GM19438 (cell line): ENCODE measurements around the gene CACNA1E.
A peak's percentile ranks its signal among the peaks of the same experiment; 100 is the strongest.

Source experiments
- ATAC-seq: cut with Tn5 transposase; IDR thresholded peaks from one replicate; pipeline ENCODE4 v1.9.1; 2021; ENCODE audit warnings: low read depth; ENCODE audit not compliant: unreplicated experiment

CACNA1E gene

DNA sequence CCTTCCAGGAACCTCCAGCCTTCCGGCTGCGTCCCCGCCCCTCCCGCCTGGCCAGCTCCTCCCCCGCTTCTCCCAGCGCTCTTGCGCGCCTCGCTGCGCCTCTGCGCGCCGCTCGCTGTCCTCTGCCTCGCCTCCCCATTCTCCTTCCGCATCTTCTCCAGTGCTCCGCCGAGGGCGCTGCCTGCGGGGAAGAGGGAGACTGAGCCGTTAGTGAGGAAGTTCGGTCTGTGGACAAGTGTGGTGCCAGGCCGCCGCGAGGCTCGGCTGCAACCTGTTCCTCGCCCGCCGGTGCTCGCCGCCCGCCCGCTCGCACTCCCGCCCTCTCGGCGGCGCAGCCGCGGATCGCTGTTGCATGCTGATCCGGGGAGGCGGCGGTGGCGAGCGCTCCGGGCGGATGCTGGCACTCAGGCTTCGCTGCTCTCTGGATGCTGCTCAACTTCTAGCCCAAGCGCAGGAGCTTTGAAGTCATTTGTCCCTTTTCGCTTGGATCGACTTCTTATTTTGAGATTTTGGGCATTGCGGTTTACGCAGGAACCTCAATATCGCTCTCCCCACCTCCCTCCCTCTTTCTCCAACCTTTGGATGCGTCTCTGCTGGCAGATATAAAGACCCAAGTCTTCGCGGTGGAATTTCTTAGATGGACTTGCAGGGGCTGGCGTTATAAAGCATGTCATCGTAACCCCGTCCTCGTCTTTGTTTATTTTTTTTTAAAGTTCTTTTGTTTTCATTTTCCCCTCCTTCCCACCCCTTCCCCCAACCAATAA lies 614 bp upstream of the CACNA1E start:
- peak; percentile 34 for ATAC-seq

DNA sequence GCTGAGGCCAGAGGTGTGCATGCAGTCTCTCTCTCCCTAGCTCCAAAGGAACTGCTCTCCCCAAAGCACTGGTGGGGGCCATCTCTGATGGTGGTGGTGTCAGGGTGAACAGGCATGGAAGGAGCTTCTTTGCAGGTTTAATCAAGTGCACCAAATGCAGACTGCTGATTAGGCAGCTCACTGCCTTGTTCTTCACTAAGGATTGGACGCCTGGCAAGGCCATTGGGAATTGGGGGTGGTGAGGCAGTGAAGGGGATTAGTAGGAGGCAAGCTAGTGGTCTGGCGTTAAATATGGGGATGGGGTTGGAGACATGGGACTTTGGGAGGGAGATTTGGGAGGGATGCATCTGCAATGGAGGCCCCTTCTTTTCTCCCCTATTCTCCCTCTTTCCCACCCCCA lies 1.5 kb downstream of the CACNA1E start:
- no peak for ATAC-seq

DNA sequence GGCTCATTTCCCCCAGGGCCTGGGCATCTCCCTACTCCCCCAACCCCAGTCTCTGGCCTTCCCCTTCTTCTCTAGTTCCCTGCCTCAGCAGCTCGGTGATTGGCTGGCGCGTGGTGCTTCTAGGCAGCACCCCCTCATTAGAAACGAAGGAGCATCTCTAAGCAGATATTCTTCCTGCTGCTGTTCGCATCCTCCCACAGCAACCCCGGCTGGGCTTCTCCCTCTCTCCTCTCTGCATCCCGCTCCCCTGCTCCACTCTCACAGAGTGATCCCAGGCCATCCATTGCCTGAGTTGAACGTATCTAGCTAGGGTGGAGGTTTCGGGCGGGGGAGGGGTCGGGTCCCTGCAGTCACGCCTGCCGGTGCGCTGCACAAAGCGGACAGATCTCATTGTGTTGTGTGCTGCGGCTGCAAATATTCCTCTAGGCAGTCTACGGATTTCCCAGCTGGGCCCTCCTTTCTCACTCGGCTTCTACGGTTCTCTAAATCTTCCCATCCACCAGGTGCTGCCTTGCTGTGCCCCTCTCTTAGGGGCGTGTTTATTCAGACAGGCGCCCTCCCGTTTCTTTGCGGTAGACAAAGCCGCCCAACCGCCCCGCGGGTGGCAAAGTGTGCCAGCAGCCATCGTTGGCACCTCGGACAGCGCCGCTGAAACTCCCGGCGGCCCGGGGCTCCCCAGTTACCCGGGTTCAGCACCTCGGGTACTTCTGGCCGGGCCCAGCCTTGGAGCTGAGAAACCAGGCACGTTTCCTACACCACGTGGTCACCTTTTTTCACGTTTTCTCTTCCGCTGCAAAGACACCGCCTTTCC lies 2.2 kb downstream of the CACNA1E start:
- peak; percentile 47 for ATAC-seq

GRCh38 chr1:181486098-181486420 lies 2.7 kb downstream of the CACNA1E start:
- ATAC-seq = peak; percentile 2

DNA sequence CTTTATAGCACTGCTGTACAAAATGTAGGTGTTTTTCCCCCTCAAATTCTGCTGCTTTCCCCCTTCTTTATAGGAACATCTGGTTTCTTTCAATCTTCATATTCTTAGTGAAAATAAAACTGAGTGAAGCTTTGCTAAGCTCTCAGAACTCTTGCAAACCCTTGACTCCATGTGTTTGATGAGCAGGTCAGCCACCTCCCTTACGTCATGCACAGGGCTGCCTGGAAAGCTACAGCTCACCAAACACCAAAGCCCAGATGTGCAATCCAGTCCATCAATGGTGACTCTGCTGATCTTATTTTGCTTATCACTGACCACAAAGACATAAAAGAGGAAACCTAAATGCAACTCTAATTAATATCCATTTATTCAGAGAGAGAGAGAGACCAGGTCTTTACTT lies 5.5 kb downstream of the CACNA1E start:
- ATAC-seq = no peak

GRCh38 chr1:181490276-181490675 lies 7.0 kb downstream of the CACNA1E start:
- ATAC-seq = no peak

- ATAC-seq = no peak
Observed at GRCh38 chr1:181490740-181491712, 7.7 kb downstream of the CACNA1E start.

- no peak for ATAC-seq
Observed at GRCh38 chr1:181493166-181493565, 9.8 kb downstream of the CACNA1E start.

DNA sequence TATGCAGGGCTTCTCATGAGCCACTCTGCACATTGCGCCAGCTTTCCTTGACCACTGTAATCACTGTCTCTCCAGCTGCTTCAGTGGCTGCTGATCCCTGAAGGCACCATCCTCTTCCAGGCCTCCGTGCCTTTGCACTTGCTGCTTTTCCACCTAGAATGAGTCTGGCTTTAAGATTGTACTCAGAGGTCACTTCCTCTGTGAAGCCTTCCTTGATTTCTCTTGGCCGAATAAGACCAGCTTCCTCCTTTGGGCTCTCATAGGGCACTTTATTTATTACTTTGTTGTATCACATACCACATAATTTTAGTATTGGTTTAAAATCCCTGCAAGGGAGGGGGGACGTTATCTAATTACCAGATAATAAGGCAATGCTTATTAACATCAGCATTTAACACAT lies 10.6 kb downstream of the CACNA1E start:
- no peak for ATAC-seq

GRCh38 chr1:181496759-181497158 lies 13.4 kb downstream of the CACNA1E start:
- no peak for ATAC-seq

GRCh38 chr1:181497870-181498269 lies 14.6 kb downstream of the CACNA1E start:
- no peak for ATAC-seq

- no peak for ATAC-seq
Observed at GRCh38 chr1:181499825-181500224, 16.5 kb downstream of the CACNA1E start.

GRCh38 chr1:181500636-181501035 lies 17.3 kb downstream of the CACNA1E start:
- no peak for ATAC-seq

- no peak for ATAC-seq
Observed at GRCh38 chr1:181501612-181502011, 18.3 kb downstream of the CACNA1E start.

GRCh38 chr1:181503171-181503810 lies 20.0 kb downstream of the CACNA1E start:
- no peak for ATAC-seq

DNA sequence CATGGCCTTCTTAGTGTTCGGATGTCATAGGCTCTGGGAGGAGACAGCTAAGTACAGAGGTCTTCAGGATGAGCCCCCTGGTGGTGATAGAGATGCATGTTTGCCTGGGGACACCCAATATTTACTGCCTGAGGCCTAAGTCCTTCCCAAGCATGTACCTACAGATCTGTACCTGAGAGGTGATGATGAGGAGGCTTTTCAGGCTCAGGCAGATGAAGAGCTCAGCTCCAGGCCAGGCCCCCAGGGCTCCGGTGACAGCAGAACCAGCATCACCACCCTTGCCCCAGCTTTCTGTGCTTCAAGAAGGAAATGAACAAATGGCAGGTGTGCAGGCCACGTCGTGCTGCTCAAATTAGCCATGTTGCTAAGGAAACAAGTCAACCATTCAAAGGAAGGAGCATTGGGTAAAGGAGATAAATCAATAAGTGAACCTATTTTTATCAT lies 21.1 kb downstream of the CACNA1E start:
- ATAC-seq = peak; percentile 66

DNA sequence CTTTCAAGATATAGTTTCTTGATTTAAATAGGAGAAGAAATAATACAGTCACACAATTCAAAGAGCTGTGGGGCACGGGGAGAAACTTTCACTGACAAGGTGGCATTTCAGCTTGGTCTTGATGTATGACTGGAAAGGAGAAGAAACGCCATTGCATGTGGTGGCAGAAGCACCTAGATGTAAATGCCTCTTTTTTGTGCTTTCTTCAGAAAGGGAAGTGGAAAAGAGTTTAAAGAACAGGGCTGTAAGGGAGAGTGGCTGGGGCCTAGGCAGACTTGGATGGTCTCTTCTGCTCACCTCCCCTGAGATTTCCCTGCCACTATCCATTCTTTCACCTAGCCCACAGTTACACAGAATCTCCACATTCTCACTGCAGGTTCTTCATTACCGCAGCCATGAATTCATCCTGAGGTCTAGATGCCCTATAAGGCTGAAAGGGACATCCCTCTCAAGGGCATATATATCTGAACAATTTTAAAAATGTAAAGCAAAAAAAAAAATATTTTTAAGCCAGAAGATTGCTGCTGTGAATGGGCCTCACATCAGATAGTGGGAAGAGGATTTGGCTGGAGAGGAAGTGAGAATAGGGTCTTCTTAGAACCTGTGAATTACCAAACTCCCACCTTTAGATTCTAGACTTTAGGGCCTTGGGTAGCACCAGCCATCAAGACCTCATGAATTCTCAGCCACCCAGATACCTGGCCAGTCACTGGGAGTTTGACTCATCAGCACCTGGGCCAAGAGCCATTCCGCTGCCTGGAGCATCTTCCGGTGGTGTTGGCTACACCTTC lies 23.4 kb downstream of the CACNA1E start:
- no peak for ATAC-seq

DNA sequence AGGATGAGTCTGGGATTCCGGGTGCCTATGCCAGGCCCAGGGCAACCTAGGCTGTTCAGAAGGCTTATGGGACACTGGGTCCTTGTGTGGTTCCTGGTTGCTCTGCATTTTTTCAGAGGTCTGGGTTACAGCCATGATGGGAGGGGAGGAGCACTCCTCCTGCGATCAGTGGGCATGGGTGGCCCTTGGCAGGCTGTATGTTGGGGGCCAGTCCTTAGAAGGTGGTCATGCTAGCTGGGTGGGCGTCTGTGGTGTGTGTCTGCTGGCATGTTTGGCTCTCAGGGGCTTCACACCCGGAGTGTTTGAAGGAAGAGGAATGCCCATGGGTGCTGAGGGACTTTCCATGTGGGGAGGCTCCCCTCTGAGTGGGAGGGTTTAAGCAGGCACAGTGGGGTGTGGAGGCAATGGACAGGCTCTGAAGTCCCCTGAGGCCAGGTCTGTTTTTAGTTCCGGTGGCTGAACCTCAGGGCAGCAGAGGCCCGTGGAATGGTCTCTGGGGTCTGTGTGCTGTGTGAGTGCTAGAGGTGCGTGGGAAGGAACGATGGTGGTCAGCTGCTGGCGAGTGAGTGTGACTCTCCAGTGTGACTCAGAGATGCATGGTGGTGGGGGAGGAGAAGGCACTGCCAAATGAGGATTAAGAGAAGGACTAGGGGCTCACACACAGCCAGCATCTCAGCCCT lies 25.3 kb downstream of the CACNA1E start:
- ATAC-seq = no peak

DNA sequence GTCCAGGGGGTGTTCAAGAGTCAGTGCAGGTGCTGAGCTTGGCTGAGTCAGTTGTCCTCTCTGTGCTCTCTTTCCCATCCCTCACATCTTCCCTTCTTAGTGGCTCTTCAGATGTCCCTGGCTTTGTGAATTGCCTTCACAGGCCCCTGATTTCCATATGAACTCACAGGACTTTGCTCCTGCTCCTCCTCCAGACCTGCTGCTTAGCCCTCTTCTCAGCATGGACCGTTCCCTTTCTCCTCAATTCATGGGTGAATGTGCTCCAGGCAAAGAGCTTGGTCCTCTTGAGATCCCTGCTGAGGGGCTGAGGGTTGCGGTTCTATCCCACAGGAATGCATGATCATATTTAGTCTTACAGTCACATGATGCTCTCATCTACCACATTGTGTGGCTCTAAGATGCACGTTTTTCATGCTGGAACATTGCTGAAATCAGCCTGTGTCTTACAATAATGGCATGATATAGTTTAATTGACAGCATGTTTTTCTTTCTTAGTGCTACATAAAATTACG lies 30.5 kb downstream of the CACNA1E start:
- no peak for ATAC-seq
